ENCODE results near the gene RAB3B.

- no peak for TF ChIP-seq POLR2A (IDR thresholded peaks at IDR 0.05; ENCODE audit: low read depth, low read length)
- no peak for TF ChIP-seq CTCF (conservative IDR thresholded peaks at IDR 0.05; ENCODE audit: low read depth, low read length)
- TF ChIP-seq RAD21 (IDR thresholded peaks at IDR 0.05; ENCODE audit: low read length) = no peak
- no peak for TF ChIP-seq CHD1 (IDR thresholded peaks at IDR 0.05; ENCODE audit: low read depth, low read length)
- no peak for TF ChIP-seq RFX5 (IDR thresholded peaks at IDR 0.05; ENCODE audit: low read depth, low read length)
- no peak for TF ChIP-seq MAZ (IDR thresholded peaks at IDR 0.05; ENCODE audit: borderline replicate concordance, low read depth, low read length)
- no peak for TF ChIP-seq MXI1 (IDR thresholded peaks at IDR 0.05; ENCODE audit: borderline replicate concordance, low read depth, low read length)
- TF ChIP-seq SMC3 (IDR thresholded peaks at IDR 0.05; ENCODE audit: low read depth, low read length) = no peak
- TF ChIP-seq MAFK (IDR thresholded peaks at IDR 0.05; ENCODE audit: low read depth, low read length) = no peak
- TF ChIP-seq USF2 (IDR thresholded peaks at IDR 0.05; ENCODE audit: low read depth, low read length) = no peak
- TF ChIP-seq RCOR1 (IDR thresholded peaks at IDR 0.05; ENCODE audit: insufficient replicate concordance, low read length) = no peak
- TF ChIP-seq BHLHE40 (IDR thresholded peaks at IDR 0.05; ENCODE audit: low read depth, low read length) = no peak
- no peak for TF ChIP-seq CEBPB (IDR thresholded peaks at IDR 0.05; ENCODE audit: low read depth, low read length)
Measured at GRCh38 chr1:51871351-51871975, 119.0 kb downstream of the RAB3B start.

Measured in IMR-90 (cell line).